GM19099 (cell line): ENCODE results near the gene TMEM42.

Experiments used
- POLR2A ChIP-seq: IDR thresholded peaks from 3 replicates; pipeline ENCODE4 v1.6.1; 2011; ENCODE audit warnings: low read depth; ENCODE audit not compliant: insufficient read length; ENCODE audit errors: extremely low read depth

Gene TMEM42

GRCh38 chr3:44867421-44868111 is 5.9 kb downstream of the TMEM42 start:
- TF ChIP-seq POLR2A = no peak

- TF ChIP-seq POLR2A = no peak
These were observed 8.8 kb downstream of the TMEM42 start for GRCh38 chr3:44870375-44871061.

DNA sequence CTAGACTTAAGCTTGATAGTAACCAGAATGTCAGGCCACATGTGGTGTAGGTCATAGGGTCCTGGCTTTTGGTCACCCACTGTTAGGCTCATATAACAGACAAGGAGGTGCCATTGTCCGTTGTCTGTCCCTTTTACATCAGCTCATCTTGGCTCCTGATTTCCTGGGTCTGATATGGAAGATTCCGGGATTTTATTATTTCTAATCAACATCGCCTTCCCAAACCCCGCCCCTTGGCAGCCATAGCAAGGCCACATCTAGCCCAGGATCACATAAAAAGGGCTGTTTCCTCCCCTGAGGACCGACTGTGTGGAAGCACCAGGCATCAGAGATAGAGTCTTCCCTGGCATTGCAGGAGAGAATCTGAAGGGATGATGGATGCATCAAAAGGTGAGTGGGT is 12.6 kb downstream of the TMEM42 start, which contains the start of gene TGM4:
Gene TGM4 (plus strand): TSS at position 301 of the 400 bp plus-strand sequence. CDS start 71 bp downstream, at position 372.
- no peak for TF ChIP-seq POLR2A

DNA sequence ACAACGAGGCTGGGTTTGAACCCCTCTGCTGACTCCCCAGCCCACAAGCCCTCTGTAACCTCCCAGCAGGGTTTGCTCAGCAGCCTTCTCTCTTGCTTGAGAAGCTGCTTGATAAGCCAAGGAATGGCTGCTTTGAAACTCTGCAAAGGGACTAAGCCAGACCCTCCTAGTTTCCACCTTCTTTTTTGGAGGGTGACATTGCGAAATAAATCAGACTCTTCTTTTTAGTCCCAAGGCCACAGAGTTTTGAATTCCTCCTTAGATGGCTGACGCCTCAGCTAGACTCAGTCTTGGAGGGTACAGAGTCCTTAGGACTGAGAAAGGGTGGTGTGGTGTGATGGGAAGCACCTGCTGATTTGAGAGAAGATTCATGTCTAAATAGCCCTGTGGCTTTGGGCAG is 13.9 kb downstream of the TMEM42 start:
- no peak for TF ChIP-seq POLR2A

GRCh38 chr3:44877333-44877732 is 15.6 kb downstream of the TMEM42 start:
- TF ChIP-seq POLR2A = no peak

DNA sequence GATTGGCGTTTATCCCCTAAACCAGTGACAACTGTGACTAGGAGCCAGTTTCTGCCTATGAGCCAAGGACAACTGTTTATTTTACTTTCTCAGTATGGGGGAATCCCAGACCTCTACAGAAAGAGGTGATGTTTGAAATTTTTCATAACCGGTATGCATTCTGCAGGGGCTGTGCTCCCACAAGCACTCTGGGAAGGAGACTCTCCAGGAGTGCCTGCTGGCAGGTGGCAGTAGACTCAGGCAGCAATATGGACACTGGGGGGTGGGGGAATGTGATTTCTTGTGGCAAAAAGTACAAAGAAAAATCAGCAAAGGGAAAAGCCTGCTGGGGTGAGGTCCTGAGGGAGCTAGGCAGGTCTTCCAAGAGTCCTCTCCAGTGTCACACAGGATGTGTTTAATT is 18.6 kb downstream of the TMEM42 start:
- TF ChIP-seq POLR2A = no peak

DNA sequence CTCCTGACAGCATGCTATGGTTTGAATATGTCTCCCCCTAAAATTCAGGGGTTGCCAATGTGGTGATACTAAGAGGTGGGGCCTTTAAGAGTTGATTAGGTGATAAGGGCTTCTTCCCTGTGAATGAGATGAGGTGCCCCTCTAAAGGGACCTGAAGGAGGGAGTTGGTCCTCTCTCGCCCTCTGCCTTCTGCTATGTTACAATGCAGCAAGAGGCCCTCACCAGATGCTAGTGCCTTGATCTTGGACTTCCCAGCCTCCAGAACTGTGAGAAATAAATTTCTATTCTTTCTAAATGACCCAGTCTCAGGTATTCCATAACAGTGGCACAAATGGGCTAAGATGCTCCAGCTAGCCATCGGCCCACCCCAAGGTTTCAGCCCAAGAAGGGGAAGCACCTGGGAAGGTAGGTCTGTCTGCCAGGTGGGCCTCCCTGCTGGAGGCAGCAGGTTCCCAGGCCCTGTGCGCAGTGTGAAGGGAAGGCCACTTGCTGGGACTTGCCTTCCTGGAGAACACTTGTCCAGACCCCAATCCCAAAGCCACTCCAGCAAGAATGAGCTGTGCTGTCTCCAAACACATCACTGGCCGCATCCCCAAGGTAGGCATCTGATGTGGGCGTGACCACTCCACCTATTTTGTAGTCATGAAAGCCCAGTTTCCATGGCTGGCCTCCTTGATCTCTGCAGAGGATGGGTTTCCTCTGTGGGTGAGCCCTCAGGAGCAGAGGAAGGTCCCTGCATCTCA is 21.7 kb downstream of the TMEM42 start:
- TF ChIP-seq POLR2A = no peak

- no peak for TF ChIP-seq POLR2A
These were observed 22.3 kb downstream of the TMEM42 start for GRCh38 chr3:44883999-44884431.

DNA sequence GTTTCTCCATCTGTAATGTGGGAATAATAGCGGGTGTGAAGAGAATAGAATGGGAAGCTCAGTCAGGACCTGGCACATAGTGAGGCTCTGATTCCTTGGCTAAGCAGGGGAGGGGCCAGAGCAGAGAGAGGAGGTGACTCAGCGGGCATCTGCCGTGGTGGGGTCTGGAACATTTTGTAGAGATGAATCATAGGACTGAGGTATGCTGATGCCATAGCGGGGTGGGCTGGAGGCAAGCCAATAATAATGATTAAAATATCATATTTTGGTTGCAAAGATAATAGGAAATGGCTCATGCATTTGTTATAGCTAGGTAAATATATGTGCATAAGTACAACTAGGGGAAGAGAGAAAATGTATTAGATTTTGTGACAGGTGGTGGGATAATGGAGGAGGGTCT is 23.9 kb downstream of the TMEM42 start:
- no peak for TF ChIP-seq POLR2A

DNA sequence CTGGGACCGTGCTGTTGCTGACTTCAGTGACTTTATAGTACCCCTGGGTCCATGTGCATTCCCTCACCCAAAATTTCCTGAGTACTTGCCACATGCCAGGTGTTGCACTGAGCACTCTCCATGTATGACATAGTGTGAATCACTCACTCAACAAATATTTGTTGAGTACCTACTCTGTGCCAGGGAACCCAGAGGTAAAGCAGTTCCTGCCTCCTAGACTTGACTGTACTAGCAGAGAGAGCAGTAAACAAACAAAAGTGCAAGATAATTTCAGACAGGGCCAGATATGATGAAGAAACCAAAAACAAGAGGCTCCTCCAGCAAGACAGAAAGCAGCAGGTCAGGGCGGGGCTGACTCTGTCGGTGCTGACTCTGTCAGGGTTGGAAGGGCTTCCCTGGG is 24.8 kb downstream of the TMEM42 start:
- TF ChIP-seq POLR2A = no peak

GRCh38 chr3:44887101-44887500 is 25.4 kb downstream of the TMEM42 start:
- TF ChIP-seq POLR2A = no peak

GRCh38 chr3:44890258-44890657 is 28.5 kb downstream of the TMEM42 start:
- TF ChIP-seq POLR2A = no peak

DNA sequence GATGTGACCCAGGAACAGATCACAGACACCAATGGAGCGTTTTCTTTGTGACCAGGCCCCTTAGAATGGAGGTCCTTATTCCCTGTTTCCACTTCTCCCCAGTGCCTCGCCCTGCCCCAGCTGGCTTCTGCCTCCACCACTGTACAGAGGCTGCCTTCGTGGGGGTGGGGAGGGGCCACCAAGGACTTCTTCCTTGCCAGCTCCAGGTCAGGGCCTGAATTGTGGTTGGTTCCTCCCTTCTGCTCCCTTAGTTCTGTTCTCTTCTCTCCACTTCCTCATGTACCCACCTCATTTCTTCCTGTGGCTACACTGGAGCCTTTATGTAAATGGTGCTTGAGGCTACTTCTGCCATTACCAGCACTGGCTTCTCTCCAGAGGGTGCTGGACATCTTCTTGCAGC is 29.1 kb downstream of the TMEM42 start:
- TF ChIP-seq POLR2A = no peak

DNA sequence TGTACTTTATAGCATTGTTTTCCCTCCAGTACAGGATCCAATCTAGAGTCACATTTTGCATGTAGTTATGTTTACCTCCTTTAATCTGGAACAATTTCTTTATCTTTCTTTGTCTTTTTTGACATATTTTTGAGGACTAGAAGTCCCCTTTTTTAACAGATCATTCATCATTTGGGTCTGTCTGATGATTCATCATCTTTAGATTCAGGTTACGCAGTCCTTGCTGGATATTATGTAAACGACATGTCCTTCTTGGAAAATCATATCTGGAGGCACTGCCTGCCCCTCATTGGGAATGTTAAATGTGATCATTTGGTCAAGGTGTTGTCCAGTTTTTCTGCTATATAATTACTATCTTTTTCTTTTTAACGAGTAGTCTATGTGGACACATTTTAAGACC is 31.0 kb downstream of the TMEM42 start:
- TF ChIP-seq POLR2A = no peak

- TF ChIP-seq POLR2A = no peak
These were observed 31.4 kb downstream of the TMEM42 start for GRCh38 chr3:44893097-44893496.

GRCh38 chr3:44894485-44894884 is 32.8 kb downstream of the TMEM42 start:
- TF ChIP-seq POLR2A = no peak
